UCSD-AML1 (cell line): Measurements from ENCODE around the gene POLDIP3.

ENCODE experiments used
- DNase-seq: peaks from one replicate; lab custom pipeline; 2025; ENCODE audit not compliant: unreplicated experiment; lab: John Stamatoyannopoulos, UW

The POLDIP3 gene

GRCh38 chr22:42642806-42643633, 28.3 kb upstream of the POLDIP3 start:
- peak; percentile 50 for DNase-seq

GRCh38 chr22:42641801-42642413, 27.2 kb upstream of the POLDIP3 start:
- no peak for DNase-seq

GRCh38 chr22:42639541-42640241, 25.0 kb upstream of the POLDIP3 start:
- no peak for DNase-seq

- DNase-seq, result no peak
Observed at GRCh38 chr22:42637555-42637954, 22.9 kb upstream of the POLDIP3 start.

- no peak for DNase-seq
Observed at GRCh38 chr22:42636506-42636905, 21.8 kb upstream of the POLDIP3 start.

- DNase-seq, result no peak
Observed at GRCh38 chr22:42635531-42635930, 20.8 kb upstream of the POLDIP3 start.

GRCh38 chr22:42633013-42633412, 18.3 kb upstream of the POLDIP3 start:
- no peak for DNase-seq

- DNase-seq, result no peak
Observed at GRCh38 chr22:42632096-42632495, 17.4 kb upstream of the POLDIP3 start.

GRCh38 chr22:42630901-42631602, 16.4 kb upstream of the POLDIP3 start:
- DNase-seq, result no peak

GRCh38 chr22:42630211-42630610, 15.5 kb upstream of the POLDIP3 start:
- no peak for DNase-seq

- no peak for DNase-seq
Observed at GRCh38 chr22:42627981-42628380, 13.3 kb upstream of the POLDIP3 start.

- no peak for DNase-seq
Observed at GRCh38 chr22:42626951-42627625, 12.4 kb upstream of the POLDIP3 start.

- no peak for DNase-seq
Observed at GRCh38 chr22:42626431-42626830, 11.7 kb upstream of the POLDIP3 start.

- DNase-seq, result no peak
Observed at GRCh38 chr22:42625416-42625815, 10.7 kb upstream of the POLDIP3 start.

GRCh38 chr22:42624551-42625106, 9.9 kb upstream of the POLDIP3 start:
- DNase-seq, result no peak

- no peak for DNase-seq
Observed at GRCh38 chr22:42623756-42624441, 9.2 kb upstream of the POLDIP3 start.

- no peak for DNase-seq
Observed at GRCh38 chr22:42623301-42623751, 8.6 kb upstream of the POLDIP3 start.

- DNase-seq, result no peak
Observed at GRCh38 chr22:42622061-42622710, 7.5 kb upstream of the POLDIP3 start.

- peak; percentile 40 for DNase-seq
Observed at GRCh38 chr22:42621505-42622002, 6.9 kb upstream of the POLDIP3 start.
